OCI-LY3 (cell line): ENCODE data around the gene LYST.

Experiments
- H2AFZ ChIP-seq: fragments of 200-600, 300-600 bp; shearing (Covaris generic); 2 replicates; pipeline ENCODE4 v1.6.0; 2014; ENCODE audit warnings: antibody characterized with exemption, low read depth, low read length
- H3K27ac ChIP-seq: fragments of 200-600, 300-600 bp; sonication (generic); 2 replicates; pipeline ENCODE4 v1.5.1; 2014; ENCODE audit warnings: mild to moderate bottlenecking, low read length, moderate library complexity, mixed read lengths
- H3K27me3 ChIP-seq: fragments of 200-600, 300-600 bp; sonication (generic); 2 replicates; pipeline ENCODE4 v1.6.1; 2014; ENCODE audit warnings: low read depth, low read length, mixed read lengths
- H3K36me3 ChIP-seq: fragments of 200-600, 300-600 bp; sonication (generic); replicated peaks from 2 replicates; pipeline ENCODE3; 2014; ENCODE audit warnings: low read depth, low read length, mixed read lengths
- H3K4me1 ChIP-seq: fragments of 300-600, 200-600 bp; sonication (generic); 2 replicates; pipeline ENCODE4 v1.6.1; 2014; ENCODE audit warnings: low read length, mixed read lengths
- H3K4me2 ChIP-seq: fragments of 200-600, 300-600 bp; sonication (generic); 2 replicates; pipeline ENCODE4 v1.6.1; 2014; ENCODE audit warnings: low read length, mixed read lengths
- H3K4me3 ChIP-seq: fragments of 300-600, 200-600 bp; sonication (generic); 2 replicates; pipeline ENCODE4 v1.5.1; 2014; ENCODE audit warnings: antibody characterized with exemption, mild to moderate bottlenecking, low read length, moderate library complexity
- H3K79me2 ChIP-seq: fragments of 300-600, 200-600 bp; shearing (Covaris generic); 2 replicates; pipeline ENCODE4 v1.6.1; 2014; ENCODE audit warnings: mild to moderate bottlenecking, low read length, mixed read lengths
- H3K9ac ChIP-seq: fragments of 300-600, 200-600 bp; shearing (Covaris generic); 2 replicates; pipeline ENCODE4 v1.6.0; 2014; ENCODE audit warnings: mild to moderate bottlenecking, low read length, moderate library complexity
- H3K9me3 ChIP-seq: fragments of 200-600, 300-600 bp; shearing (Covaris generic); 2 replicates; pipeline ENCODE4 v1.6.1; 2014; ENCODE audit warnings: low read length, mixed read lengths; ENCODE audit not compliant: insufficient read depth
- H4K20me1 ChIP-seq: fragments of 200-600, 300-600 bp; sonication (generic); 2 replicates; pipeline ENCODE4 v1.6.1; 2016; ENCODE audit warnings: low read length, mixed read lengths; ENCODE audit not compliant: insufficient read depth
- EZH2phosphoT487 ChIP-seq: fragments of 200-600 bp; shearing (Covaris generic); IDR thresholded peaks from 2 replicates; pipeline ENCODE4 v1.6.1; 2018; ENCODE audit warnings: antibody characterized with exemption, mixed run types, low read depth
- TF ChIP-seq, protein P1 (sequence below): fragments of 200-600, 300-600 bp; sonication (generic); IDR thresholded peaks from 2 replicates; pipeline ENCODE4 v1.5.1; 2014; ENCODE audit warnings: antibody characterized with exemption, low read length, low read depth

Gene LYST

DNA sequence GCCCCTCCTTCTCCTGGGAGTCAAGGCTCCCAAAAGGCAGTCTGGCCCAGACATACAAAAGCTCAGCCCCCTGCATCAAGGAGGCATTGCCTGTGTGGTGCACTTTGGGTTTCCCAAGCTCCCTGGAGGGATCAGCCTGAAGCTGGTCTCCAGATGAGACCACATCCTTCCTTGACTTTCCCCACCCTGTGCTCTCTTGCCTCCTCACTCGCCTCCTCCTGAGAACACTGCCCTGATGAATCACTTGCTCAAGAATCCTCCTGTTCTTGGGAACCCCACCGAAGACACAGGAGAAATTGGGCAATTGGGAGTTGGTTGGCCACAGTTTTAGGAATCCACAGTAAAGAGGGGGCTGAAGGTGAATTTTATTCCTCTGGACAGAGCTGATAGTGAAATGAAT, 34.8 kb upstream of the LYST start:
- no peaks in the 10 kb centered on the region for H3K9me3 ChIP-seq
- H3K27me3 ChIP-seq: peaks cover 64% of the 10 kb centered on the region
- no peak overlapping the region for H3K9ac ChIP-seq
- no peak overlapping the region for H3K4me3 ChIP-seq
- H2AFZ ChIP-seq: no peak overlapping the region
- no peaks in the 10 kb centered on the region for H3K36me3 ChIP-seq
- H4K20me1 ChIP-seq: no peaks in the 10 kb centered on the region
- TF ChIP-seq EZH2phosphoT487: no peak
- TF ChIP-seq, protein P1, sequence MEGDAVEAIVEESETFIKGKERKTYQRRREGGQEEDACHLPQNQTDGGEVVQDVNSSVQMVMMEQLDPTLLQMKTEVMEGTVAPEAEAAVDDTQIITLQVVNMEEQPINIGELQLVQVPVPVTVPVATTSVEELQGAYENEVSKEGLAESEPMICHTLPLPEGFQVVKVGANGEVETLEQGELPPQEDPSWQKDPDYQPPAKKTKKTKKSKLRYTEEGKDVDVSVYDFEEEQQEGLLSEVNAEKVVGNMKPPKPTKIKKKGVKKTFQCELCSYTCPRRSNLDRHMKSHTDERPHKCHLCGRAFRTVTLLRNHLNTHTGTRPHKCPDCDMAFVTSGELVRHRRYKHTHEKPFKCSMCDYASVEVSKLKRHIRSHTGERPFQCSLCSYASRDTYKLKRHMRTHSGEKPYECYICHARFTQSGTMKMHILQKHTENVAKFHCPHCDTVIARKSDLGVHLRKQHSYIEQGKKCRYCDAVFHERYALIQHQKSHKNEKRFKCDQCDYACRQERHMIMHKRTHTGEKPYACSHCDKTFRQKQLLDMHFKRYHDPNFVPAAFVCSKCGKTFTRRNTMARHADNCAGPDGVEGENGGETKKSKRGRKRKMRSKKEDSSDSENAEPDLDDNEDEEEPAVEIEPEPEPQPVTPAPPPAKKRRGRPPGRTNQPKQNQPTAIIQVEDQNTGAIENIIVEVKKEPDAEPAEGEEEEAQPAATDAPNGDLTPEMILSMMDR: no peak
- H3K4me1 ChIP-seq: no peaks in the 10 kb centered on the region
- no peaks in the 10 kb centered on the region for H3K79me2 ChIP-seq
- H3K4me2 ChIP-seq: no peak overlapping the region
- H3K27ac ChIP-seq: no peak overlapping the region

- Histone ChIP-seq H3K4me1 (peaks cover 5% of the 10 kb centered on the region), H3K36me3 (no peaks in the 10 kb centered on the region), H3K79me2 (no peaks in the 10 kb centered on the region), H3K9ac (no peak overlapping the region), H3K4me2 (no peak overlapping the region), H3K9me3 (no peaks in the 10 kb centered on the region), H3K4me3 (no peak overlapping the region), H2AFZ (no peak overlapping the region), H4K20me1 (no peaks in the 10 kb centered on the region), H3K27me3 (peaks cover 46% of the 10 kb centered on the region), H3K27ac (no peak overlapping the region)
- TF ChIP-seq EZH2phosphoT487: no peak
Measured at GRCh38 chr1:235898126-235898525, 31.4 kb upstream of the LYST start.

DNA sequence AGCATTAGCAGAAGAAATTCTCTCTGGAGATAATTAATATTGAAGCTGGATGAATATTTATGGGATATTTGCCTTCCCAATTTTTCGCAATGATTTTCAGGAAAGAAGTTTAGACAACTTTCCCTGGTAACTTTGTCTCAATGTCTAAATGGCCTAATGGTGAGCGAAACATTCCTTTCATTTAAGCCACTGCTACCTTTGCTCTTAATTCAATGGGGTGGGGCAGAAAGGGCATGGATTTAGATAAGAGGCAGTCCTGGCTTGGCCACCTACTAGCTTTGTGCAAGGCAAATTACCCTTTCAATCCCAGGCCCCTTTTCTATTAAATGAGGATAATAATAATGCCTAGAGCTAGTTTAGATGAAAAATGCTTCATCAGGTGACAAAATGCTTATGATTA, 27.1 kb upstream of the LYST start:
- no peak overlapping the region for H3K4me3 ChIP-seq
- H3K27me3 ChIP-seq: peaks cover 24% of the 10 kb centered on the region
- no peaks in the 10 kb centered on the region for H3K36me3 ChIP-seq
- H3K79me2 ChIP-seq: no peaks in the 10 kb centered on the region
- H3K4me2 ChIP-seq: no peak overlapping the region
- no peaks in the 10 kb centered on the region for H4K20me1 ChIP-seq
- no peak for TF ChIP-seq EZH2phosphoT487
- TF ChIP-seq, protein P1: no peak
- H3K9ac ChIP-seq: no peak overlapping the region
- H3K4me1 ChIP-seq: peaks cover 16% of the 10 kb centered on the region
- no peak overlapping the region for H3K27ac ChIP-seq
- no peaks in the 10 kb centered on the region for H3K9me3 ChIP-seq
- H2AFZ ChIP-seq: no peak overlapping the region

- TF ChIP-seq, protein P1: no peak
- TF ChIP-seq EZH2phosphoT487: no peak
- no peak overlapping the region for H2AFZ ChIP-seq
- no peaks in the 10 kb centered on the region for H4K20me1 ChIP-seq
- no peak overlapping the region for H3K4me3 ChIP-seq
- peaks cover 26% of the 10 kb centered on the region for H3K4me1 ChIP-seq
- H3K36me3 ChIP-seq: no peaks in the 10 kb centered on the region
- H3K4me2 ChIP-seq: peak overlapping the region; percentile 5; the same call in 1 of the 2 replicates
- H3K79me2 ChIP-seq: no peaks in the 10 kb centered on the region
- peaks cover 18% of the 10 kb centered on the region; the same call in 1 of the 2 replicates for H3K27me3 ChIP-seq
- H3K27ac ChIP-seq: no peak overlapping the region
- H3K9me3 ChIP-seq: no peaks in the 10 kb centered on the region
- H3K9ac ChIP-seq: no peak overlapping the region
Measured at GRCh38 chr1:235892734-235893413, 26.2 kb upstream of the LYST start.
